Keratinocyte (primary cell): ENCODE results near the gene LFNG. TPM values are rescaled to one million over a fixed set of nuclear protein-coding genes. Genes with fewer than 3 reads are reported as not detected.

ENCODE experiments used
- DNase-seq: peaks from one replicate; pipeline ENCODE4 v3.0.0-alpha.2; 2011; ENCODE audit warnings: low read depth, missing footprints, low spot score
- FAIRE-seq: peaks from 2 replicates; lab custom pipeline; 2011; peaks lifted over from hg19 to GRCh38; lab: Jason Lieb, UNC
- H2AFZ ChIP-seq: 2 replicates; pipeline ENCODE4 v1.6.0; 2012; ENCODE audit warnings: low read length, control low read depth, inconsistent platforms; ENCODE audit not compliant: control insufficient read depth
- H3K27ac ChIP-seq: 2 replicates; pipeline ENCODE4 v1.5.1; 2011; ENCODE audit warnings: low read length; ENCODE audit not compliant: control insufficient read depth, insufficient read depth
- H3K27me3 ChIP-seq: 3 replicates; pipeline ENCODE4 v1.6.0; 2011; ENCODE audit warnings: low read length; ENCODE audit not compliant: control insufficient read depth, insufficient read depth; ENCODE audit errors: extremely low read depth
- H3K36me3 ChIP-seq, 2 experiments: 2 replicates in 1 of 2; 3 replicates in 1 of 2; pipeline ENCODE4 v1.5.1; 2011; ENCODE audit warnings: low read length in 2 of 2, mild to moderate bottlenecking in 1 of 2; ENCODE audit not compliant: control insufficient read depth in 2 of 2, insufficient read depth in 2 of 2; ENCODE audit errors: extremely low read depth in 1 of 2
- H3K4me1 ChIP-seq: 3 replicates; pipeline ENCODE4 v1.5.1; 2011; ENCODE audit warnings: low read length; ENCODE audit not compliant: control insufficient read depth, insufficient read depth; ENCODE audit errors: extremely low read depth
- H3K4me2 ChIP-seq: 3 replicates; pipeline ENCODE4 v1.6.0; 2011; ENCODE audit warnings: low read depth, low read length; ENCODE audit not compliant: control insufficient read depth, insufficient read depth; ENCODE audit errors: extremely low read depth
- H3K4me3 ChIP-seq, 3 experiments: fragments of 200-600 bp in 1 of 3; sonication (generic) in 1 of 3; 2 replicates in 2 of 3; 3 replicates in 1 of 3; pipeline ENCODE4 v1.5.1; 2011 to 2016; ENCODE audit warnings: low read length in 3 of 3, mild to moderate bottlenecking in 3 of 3, control low read depth in 2 of 3, inconsistent platforms in 1 of 3, low read depth in 1 of 3, mixed read lengths in 1 of 3, mixed run types in 1 of 3, moderate library complexity in 1 of 3; ENCODE audit not compliant: control insufficient read depth in 2 of 3, insufficient read depth in 2 of 3; ENCODE audit errors: extremely low read depth in 1 of 3
- H3K79me2 ChIP-seq: 2 replicates; pipeline ENCODE4 v1.6.0; 2012; ENCODE audit warnings: low read length; ENCODE audit not compliant: control insufficient read depth, insufficient read depth
- H3K9ac ChIP-seq: 3 replicates; pipeline ENCODE4 v1.6.0; 2011; ENCODE audit warnings: low read length; ENCODE audit not compliant: control insufficient read depth, insufficient read depth; ENCODE audit errors: extremely low read depth
- H3K9me1 ChIP-seq: 3 replicates; pipeline ENCODE4 v1.6.0; 2011; ENCODE audit warnings: low read length; ENCODE audit not compliant: control insufficient read depth, insufficient read depth; ENCODE audit errors: extremely low read depth
- H3K9me3 ChIP-seq: 2 replicates; pipeline ENCODE4 v1.5.1; 2012; ENCODE audit warnings: low read depth, low read length; ENCODE audit not compliant: control insufficient read depth
- H4K20me1 ChIP-seq: 3 replicates; pipeline ENCODE4 v1.6.0; 2011; ENCODE audit warnings: low read length; ENCODE audit not compliant: control insufficient read depth, insufficient read depth; ENCODE audit errors: extremely low read depth
- CTCF ChIP-seq, 3 experiments: IDR thresholded peaks in 1 of 3; conservative IDR thresholded peaks in 1 of 3; optimal IDR thresholded peaks in 1 of 3; 2 replicates in 2 of 3; 3 replicates in 1 of 3; pipeline versions ENCODE3 to v1.5.1; 2011; ENCODE audit warnings: low read length in 3 of 3, mild to moderate bottlenecking in 3 of 3, moderate library complexity in 2 of 3, control low read depth in 1 of 3, inconsistent platforms in 1 of 3; ENCODE audit not compliant: insufficient read depth in 2 of 3; ENCODE audit errors: extremely low read depth in 1 of 3
- EZH2 ChIP-seq: IDR thresholded peaks from one replicate; pipeline ENCODE4 v1.6.1; 2012; ENCODE audit warnings: inconsistent platforms, mild to moderate bottlenecking, low read length, moderate library complexity
- dilution Hi-C: fragments of 300-500 bp; cut with MboI; formaldehyde crosslinking; loops from one replicate; pipeline ENCODE4 v1.7.0; 2020; ENCODE audit warnings: low sequenced_read_pairs; ENCODE audit not compliant: extremely low pct_ligation_motif_present
- polyA plus RNA-seq, 5 experiments: library from polyadenylated mRNA; depleted of rRNA in 3 of 5; stranded (reverse) in 3 of 5; stranded (forward) in 1 of 5; unstranded in 1 of 5; fragments of >200 nt; gene quantifications; 1 replicate in 1 of 5; 2 replicates in 3 of 5; 3 replicates in 1 of 5; pipeline versions ENCODE4 v1.2.1 to v1.2.3, GENCODE V29; 2011 to 2012; ENCODE audit warnings: missing spikeins in 2 of 5, low read depth in 1 of 5, low replicate concordance in 1 of 5

Gene LFNG
- polyA plus RNA-seq, 1 donor (not counting 4 experiments of a cell fraction or from before 2014, with no cell fraction given), result 17.7 TPM

GRCh38 chr7:2496375-2496774 lies 23.2 kb upstream of the LFNG start:
- Histone ChIP-seq H3K27me3 (peaks cover 26% of the 10 kb centered on the region), H2AFZ (no peak overlapping the region), H3K9me3 (no peaks in the 10 kb centered on the region), H3K4me3 (no peak overlapping the region), H3K4me2 (no peak overlapping the region), H3K79me2 (no peaks in the 10 kb centered on the region), H3K9ac (no peak overlapping the region), H3K27ac (no peak overlapping the region), H3K9me1 (no peaks in the 10 kb centered on the region), H3K36me3 (no peaks in the 10 kb centered on the region), H4K20me1 (no peaks in the 10 kb centered on the region), H3K4me1 (no peaks in the 10 kb centered on the region)
- FAIRE-seq, result no peak
- DNase-seq, result no peak
- TF ChIP-seq CTCF (optimal IDR thresholded peaks at IDR 0.05 in 1 of 3, IDR thresholded peaks at IDR 0.05 in 1 of 3, conservative IDR thresholded peaks at IDR 0.05 in 1 of 3; ENCODE audit: extremely low read depth in 1 of 3, insufficient read depth in 2 of 3, low read length in 3 of 3) (no peak), EZH2 (no peak)
- dilution Hi-C loops, result no loop called here

- FAIRE-seq, result no peak
Measured at GRCh38 chr7:2497065-2497464, 22.5 kb upstream of the LFNG start.

More at GRCh38 chr7:2497065-2497464, 22.5 kb upstream of the LFNG start:
- Histone ChIP-seq H3K9me3 (no peaks in the 10 kb centered on the region), H3K9me1 (no peaks in the 10 kb centered on the region), H3K4me3 (no peak overlapping the region), H3K4me2 (no peak overlapping the region), H2AFZ (no peak overlapping the region), H3K79me2 (no peaks in the 10 kb centered on the region), H3K9ac (no peak overlapping the region), H3K36me3 (no peaks in the 10 kb centered on the region), H3K27ac (no peak overlapping the region), H3K4me1 (no peaks in the 10 kb centered on the region), H4K20me1 (no peaks in the 10 kb centered on the region), H3K27me3 (peaks cover 26% of the 10 kb centered on the region)
- dilution Hi-C loops, result no loop called here
- TF ChIP-seq CTCF (optimal IDR thresholded peaks at IDR 0.05 in 1 of 3, IDR thresholded peaks at IDR 0.05 in 1 of 3, conservative IDR thresholded peaks at IDR 0.05 in 1 of 3; ENCODE audit: extremely low read depth in 1 of 3, insufficient read depth in 2 of 3, low read length in 3 of 3) (no peak), EZH2 (no peak)
- DNase-seq, result no peak
